ENCODE data around the gene IMMP2L. TPM values are rescaled to one million over a fixed set of nuclear protein-coding genes. Genes with fewer than 3 reads are reported as not detected.
"Not testable (repeated sequence)": the region's sequence is repeated elsewhere in the genome, so short reads cannot be mapped to it uniquely, and the experiment has no call there.

IMMP2L gene
- total RNA-seq, 1 experiment from 2014 or later = 8.7 TPM

- no peak for DNase-seq (ENCODE audit: low spot score)
Measured at GRCh38 chr7:110938165-110938564, 624.1 kb downstream of the IMMP2L start.

- not testable (repeated sequence) for DNase-seq (ENCODE audit: low spot score)
Measured at GRCh38 chr7:110936665-110937064, 625.6 kb downstream of the IMMP2L start.

- DNase-seq (ENCODE audit: low spot score) = no peak
Measured at GRCh38 chr7:110929480-110930249, 632.6 kb downstream of the IMMP2L start.

GRCh38 chr7:110922906-110923305 lies 639.4 kb downstream of the IMMP2L start:
- no peak for DNase-seq (ENCODE audit: low spot score)

- no peak for DNase-seq (ENCODE audit: low spot score)
Measured at GRCh38 chr7:110921595-110922151, 640.6 kb downstream of the IMMP2L start.

GRCh38 chr7:110918949-110919548 lies 643.2 kb downstream of the IMMP2L start:
- no peak for DNase-seq (ENCODE audit: low spot score)

- no peak for DNase-seq (ENCODE audit: low spot score)
Measured at GRCh38 chr7:110914263-110914662, 648.0 kb downstream of the IMMP2L start.

- no peak for DNase-seq (ENCODE audit: low spot score)
Measured at GRCh38 chr7:110911632-110912031, 650.7 kb downstream of the IMMP2L start.

- no peak for DNase-seq (ENCODE audit: low spot score)
Measured at GRCh38 chr7:110909117-110909516, 653.2 kb downstream of the IMMP2L start.

- DNase-seq (ENCODE audit: low spot score) = no peak
Measured at GRCh38 chr7:110905773-110906566, 656.3 kb downstream of the IMMP2L start.

GRCh38 chr7:110898516-110898915 lies 663.8 kb downstream of the IMMP2L start:
- no peak for DNase-seq (ENCODE audit: low spot score)

GRCh38 chr7:110897538-110897937 lies 664.8 kb downstream of the IMMP2L start:
- DNase-seq (ENCODE audit: low spot score) = no peak

GRCh38 chr7:110894111-110894510 lies 668.2 kb downstream of the IMMP2L start:
- DNase-seq (ENCODE audit: low spot score) = no peak

GRCh38 chr7:110891197-110891596 lies 671.1 kb downstream of the IMMP2L start:
- DNase-seq (ENCODE audit: low spot score) = no peak

- DNase-seq (ENCODE audit: low spot score) = no peak
Measured at GRCh38 chr7:110890101-110890500, 672.2 kb downstream of the IMMP2L start.

- no peak for DNase-seq (ENCODE audit: low spot score)
Measured at GRCh38 chr7:110889335-110889734, 673.0 kb downstream of the IMMP2L start.

GRCh38 chr7:110888641-110889040 lies 673.7 kb downstream of the IMMP2L start:
- DNase-seq (ENCODE audit: low spot score) = no peak

GRCh38 chr7:110885474-110885873 lies 676.8 kb downstream of the IMMP2L start:
- no peak for DNase-seq (ENCODE audit: low spot score)

GRCh38 chr7:110881721-110882120 lies 680.6 kb downstream of the IMMP2L start:
- no peak for DNase-seq (ENCODE audit: low spot score)

- no peak for DNase-seq (ENCODE audit: low spot score)
Measured at GRCh38 chr7:110880971-110881370, 681.3 kb downstream of the IMMP2L start.

- no peak for DNase-seq (ENCODE audit: low spot score)
Measured at GRCh38 chr7:110877016-110877415, 685.3 kb downstream of the IMMP2L start.

GRCh38 chr7:110875346-110875745 lies 686.9 kb downstream of the IMMP2L start:
- DNase-seq (ENCODE audit: low spot score) = no peak
